Inflammatory macrophage treated with lipopolysaccharide for 1 hour (primary cell): ENCODE measurements around the gene ASIP.
A peak's percentile ranks its signal among the peaks of the same experiment; 100 is the strongest.
"Not testable (repeated sequence)": the region's sequence is repeated elsewhere in the genome, so short reads cannot be mapped to it uniquely, and the experiment has no call there.

Source experiments
- DNase-seq, 2 donors: peaks; one replicate each; pipeline ENCODE4 v3.0.0-alpha.2; 2020 to 2022

ASIP gene

DNA sequence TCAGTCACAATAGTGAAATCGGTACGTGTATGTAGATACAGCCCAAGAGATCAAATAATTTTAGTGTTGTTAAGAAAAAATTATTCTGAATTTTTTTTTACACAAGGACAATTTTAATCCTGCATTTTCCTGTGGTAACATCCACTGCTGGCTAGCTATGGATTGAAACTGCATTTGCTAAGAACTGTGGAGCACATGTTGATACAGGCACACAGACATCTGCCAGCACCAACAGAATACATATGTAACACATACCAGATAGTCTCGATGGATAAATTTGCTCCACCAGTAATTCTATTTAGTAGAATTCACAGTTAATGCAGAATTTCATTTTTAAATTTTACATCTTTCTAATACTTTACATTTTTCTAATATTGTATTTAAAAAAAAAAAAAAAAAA is 2.2 kb downstream of the ASIP start:
- no peak for DNase-seq

DNA sequence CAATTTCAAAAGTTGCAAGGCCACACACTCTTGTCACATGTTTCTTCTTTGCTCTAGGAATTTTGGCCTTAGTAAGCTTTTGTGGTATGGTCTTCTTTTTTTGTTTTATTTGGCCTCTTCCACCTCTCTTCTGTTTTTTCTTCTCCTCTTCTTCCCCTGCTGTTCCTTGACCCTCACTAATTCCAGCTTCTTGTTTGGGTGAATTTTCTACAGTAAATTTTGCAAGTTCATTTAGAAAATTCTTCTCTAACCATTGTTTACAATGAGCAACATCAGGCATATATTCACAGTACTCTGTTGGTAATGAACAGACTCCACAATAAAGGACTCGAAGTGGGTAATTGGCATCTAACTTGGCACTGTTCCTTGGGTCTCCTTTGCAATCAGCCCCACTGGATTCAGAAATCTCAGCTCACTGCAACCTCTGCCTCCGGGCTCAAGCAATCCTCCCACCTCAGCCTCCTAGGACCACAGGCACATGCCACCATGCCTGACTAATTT is 5.0 kb downstream of the ASIP start:
- no peak for DNase-seq

DNA sequence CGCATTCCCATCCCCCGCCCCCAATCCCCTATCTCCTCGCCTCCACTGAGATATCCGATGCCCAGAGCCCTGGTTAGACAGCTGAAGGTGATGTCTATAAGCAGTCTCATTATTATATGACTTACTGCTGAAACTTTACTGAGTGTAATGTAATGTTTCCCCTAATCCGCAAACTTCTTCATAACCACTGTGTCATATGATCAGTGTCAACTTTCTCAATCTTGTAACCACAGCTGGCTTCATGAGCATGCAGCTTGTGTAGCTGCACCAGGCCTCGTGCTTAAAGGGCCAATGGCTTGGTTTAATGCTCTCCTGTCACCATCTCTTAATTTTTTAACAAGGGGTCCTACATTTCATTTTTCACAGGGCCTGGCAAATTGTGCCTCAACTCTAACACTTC is 8.1 kb downstream of the ASIP start:
- DNase-seq = peak; percentile 87 to 92

DNA sequence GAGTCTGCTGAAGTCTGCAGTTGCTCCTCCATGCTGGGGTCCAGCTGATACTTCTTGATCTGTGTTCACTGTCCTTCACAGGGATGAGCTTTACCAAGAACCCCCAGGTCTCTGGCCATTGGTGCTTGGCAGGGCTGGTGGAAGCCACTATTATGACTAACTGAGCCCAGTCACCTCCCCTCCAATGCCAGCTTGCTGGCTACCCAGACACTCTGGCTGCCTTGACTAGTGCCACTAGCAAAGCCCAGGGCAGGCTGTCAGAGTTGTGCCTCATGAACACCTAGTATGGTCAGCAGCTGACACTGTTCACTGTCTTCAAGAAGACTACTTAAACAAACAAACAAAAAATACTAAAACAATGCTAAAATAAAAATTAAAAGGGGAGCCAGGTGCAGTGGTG is 8.8 kb downstream of the ASIP start:
- DNase-seq = no peak

DNA sequence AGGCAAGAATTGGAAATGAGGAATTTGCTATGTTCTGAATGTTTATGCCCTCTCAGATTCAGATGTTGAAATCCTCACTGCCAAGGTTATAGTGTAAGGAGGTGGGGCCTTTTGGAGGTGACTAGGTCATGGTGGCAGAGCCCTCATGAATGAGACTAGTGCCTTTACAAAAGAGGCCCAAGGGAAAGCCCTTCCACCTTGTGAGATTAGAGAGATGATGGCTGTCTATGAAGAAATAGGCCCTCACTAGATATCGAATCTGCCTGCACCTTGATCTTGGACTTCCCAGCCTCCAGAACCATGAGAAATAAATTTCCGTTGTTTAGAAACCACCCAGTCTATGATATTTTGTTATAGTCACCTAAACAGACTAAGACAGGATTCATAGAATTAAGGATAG is 10.4 kb downstream of the ASIP start:
- peak in 1 of 2 donors; percentile 31 for DNase-seq

DNA sequence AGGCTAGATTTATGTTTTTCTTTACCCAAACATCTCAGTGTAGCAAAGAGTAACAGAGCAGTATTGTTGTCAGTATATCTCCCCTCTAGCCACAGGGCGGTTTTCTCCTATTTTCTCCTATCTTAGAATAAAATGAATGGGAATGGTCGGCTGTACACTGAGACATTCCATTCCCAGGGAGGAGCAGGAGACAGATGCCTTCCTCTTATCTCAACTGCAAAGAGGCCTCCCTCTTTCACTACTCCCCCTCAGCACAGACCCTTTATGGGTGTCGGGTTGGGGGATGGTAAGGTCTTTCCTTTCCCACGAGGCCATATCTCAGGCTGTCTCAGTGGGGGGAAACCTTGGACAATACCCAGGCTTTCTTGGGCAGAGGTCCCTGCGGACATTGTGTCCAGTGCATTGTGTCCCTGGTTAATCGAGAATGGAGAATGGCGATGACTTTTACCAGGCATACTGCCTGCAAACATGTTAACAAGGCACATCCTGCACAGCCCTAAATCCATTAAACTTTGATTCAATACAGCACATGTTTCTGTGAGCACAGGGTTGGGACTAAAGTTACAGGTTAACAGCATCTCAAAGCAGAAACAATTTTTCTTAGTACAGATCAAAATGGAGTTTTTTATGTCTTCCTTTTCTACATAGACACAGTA is 11.3 kb downstream of the ASIP start:
- not testable (repeated sequence) for DNase-seq

DNA sequence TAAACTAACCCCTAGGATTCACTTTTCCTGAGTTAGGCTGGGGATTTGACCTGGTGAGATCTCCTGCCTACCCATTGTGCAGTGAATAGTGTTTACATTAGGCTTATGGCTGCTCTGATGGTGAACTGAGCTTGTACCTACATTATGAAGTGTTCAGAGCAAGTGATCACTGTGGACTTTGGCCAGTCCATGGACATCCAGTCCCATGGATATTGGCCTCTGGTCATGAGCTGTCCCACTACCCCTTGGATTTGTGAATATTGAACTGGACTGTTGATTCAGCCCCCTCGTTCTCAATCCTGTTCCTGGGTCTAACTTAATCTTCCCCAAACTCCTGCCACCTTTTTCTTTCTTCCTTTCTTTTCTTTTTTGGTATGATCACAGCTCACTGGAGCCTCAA is 13.8 kb downstream of the ASIP start:
- DNase-seq = no peak

DNA sequence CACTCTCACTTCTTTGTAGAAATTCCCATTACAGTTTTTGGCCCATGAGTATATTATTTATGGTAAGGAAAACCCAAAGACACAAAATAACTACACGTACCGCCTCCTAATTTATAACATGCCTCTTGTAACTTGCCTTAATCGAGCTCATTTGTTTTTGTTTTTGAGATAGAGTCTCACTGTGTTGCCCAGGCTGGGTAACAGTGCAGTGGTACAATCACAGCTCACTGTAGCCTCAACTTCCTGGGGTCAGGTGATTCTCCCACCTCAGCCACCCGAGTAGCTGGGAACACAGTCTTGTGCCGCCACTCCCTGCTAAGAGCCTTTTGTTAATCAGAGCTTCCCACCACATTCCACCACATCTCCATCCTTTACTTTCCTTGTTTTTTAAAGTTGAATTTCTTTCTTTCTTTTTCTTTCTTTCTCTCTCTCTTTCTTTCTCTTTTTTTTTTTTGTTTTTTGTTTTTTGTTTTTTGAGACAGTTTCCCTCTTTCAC is 15.5 kb downstream of the ASIP start:
- no peak for DNase-seq

DNA sequence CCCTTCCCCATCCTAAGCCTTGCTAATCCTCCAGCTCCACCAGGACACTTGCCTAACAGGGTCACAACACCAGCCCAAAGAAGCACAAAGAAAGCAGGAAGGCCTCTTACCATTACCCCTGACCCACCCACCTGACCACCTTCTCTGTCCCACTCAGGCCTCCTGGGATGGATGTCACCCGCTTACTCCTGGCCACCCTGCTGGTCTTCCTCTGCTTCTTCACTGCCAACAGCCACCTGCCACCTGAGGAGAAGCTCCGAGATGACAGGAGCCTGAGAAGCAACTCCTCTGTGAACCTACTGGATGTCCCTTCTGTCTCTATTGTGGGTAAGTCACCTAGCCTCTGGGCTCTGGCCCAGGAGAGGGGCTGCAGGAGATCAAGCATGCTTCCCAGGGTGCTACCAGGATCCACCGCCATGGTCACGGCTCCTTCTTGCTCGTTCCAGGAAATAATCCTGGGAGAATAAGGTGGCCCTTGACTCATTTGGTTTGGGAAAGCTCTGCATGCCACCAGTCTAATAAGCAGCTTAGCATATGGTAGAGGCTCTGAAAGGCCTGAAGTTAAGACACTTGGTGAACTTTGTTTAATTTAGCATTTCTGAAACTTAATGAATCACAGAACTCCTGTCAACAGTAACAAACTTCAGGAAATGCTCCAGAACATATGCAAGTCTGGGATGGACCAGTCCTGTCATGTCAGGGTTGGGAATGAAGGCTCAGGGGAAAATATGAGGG is 19.2 kb downstream of the ASIP start:
- no peak for DNase-seq

DNA sequence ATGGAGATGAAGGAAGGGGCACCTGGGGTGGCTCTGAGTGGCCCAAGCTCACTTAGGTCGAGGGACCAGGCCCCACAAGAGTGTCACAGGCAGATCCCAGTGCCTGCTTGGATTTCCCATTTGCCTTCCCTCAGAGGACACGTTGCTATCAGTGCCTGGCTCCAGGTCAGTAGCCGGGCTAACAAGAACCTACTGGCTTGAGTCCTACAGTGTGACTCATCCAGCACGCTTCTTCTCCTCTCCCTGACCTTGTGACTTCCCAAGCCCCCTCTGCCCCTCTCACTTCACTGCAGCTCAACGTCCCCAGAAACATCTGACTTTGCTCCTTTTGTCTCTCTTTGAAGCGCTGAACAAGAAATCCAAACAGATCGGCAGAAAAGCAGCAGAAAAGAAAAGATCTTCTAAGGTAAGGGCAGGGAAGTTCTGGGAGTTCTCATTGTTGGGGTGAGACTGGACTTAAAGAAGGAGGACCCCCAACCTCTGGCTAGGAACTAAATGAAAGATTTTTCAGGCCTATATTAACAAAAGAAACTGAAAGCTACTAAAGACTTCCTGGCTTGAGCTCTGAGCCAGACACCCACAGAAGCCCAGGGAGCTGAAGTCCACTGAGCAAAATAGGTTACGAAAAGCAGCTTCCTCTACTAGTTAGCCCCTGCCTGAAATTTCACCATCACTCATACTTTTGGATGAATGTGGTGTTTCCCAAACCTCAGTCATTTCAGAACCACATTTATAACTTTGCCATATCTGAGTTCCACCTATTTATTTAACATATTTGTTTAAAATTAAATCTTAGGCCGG is 21.5 kb downstream of the ASIP start:
- peak; percentile 87 to 95 for DNase-seq

DNA sequence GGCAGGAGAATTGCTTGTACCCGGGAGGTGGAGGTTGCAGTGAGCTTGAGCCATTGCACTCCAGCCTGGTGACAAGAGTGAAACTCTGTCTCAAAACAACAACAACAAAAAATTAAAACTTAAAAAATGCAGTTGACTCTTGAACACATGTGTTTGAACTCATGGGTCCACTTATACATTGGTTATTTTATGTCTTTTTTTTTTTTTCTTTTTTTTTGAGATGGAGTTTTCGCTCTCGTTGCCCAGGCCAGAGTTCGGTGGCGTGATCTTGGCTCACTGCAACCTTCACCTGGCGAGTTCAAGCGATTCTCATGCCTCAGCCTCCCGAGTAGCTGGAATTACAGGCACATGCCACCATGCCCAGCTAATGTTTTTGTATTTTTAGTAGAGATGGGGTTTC is 22.2 kb downstream of the ASIP start:
- not testable (repeated sequence) for DNase-seq

DNA sequence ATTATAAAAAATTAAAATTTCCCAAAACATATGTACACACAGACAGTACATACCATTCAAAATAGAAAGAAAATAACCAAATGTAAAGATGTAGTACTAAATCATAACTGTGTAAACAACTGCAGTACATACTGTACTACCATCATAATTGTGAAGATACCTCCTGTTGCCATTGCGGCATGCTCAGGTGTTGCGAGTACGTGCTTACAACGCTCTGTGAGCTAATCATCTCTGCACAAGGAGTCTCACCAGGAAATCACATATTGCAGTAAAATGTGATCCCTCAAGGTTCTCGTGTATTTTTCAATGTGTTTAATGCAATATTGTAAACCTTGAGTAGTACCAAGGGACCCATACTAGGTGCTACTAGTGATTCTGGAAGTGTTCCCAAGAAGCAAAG is 22.9 kb downstream of the ASIP start:
- no peak for DNase-seq

DNA sequence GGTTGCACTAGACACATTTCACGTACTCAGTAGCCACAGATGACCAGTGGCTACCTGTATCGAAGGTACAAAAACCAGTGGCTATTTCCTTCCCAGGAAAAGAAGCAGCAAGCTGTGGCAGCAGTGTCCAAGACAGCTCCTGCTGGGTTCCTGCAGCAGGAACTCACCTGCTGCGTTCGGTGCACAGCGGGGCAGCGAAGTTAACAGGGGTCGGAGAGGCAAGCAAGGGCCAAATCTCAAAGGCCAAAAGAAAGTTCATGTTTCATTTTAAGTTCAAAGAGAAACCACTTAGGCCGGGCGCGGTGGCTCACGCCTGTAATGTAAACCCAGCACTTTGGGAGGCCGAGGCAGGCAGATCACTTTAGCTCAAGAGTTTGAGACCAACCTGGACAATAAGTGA is 26.9 kb downstream of the ASIP start:
- DNase-seq = no peak

DNA sequence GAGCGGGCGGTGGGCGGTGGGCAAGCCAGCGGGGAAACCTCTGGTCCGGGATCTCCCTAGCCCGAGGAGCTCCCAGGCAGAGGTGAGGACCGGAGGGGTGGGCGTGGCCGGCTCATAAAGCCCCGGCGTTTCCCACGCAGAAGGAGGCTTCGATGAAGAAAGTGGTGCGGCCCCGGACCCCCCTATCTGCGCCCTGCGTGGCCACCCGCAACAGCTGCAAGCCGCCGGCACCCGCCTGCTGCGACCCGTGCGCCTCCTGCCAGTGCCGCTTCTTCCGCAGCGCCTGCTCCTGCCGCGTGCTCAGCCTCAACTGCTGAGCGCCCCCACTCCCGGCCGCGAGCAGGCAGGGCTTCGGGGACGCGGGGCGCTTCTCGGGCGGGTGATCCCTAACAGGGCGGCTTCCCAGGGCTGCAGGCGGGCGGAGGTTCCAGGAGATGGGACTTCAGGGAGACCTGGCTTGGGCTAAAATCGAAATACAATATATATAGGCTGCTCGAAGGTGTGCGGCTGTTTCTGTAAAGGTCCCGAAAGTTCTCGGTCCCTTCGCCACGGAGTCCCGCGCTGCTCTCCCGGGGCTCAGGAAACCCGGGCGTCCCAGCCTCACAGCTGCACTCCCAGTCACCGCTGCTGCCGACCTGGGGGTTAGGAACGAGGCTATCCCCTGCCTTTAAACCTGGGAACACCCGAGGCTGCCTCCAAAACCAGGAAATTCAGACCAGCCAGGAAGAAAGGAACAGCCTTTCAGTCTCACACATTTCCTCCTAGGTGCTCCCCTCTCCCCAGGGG is 27.8 kb downstream of the ASIP start:
- no peak for DNase-seq

DNA sequence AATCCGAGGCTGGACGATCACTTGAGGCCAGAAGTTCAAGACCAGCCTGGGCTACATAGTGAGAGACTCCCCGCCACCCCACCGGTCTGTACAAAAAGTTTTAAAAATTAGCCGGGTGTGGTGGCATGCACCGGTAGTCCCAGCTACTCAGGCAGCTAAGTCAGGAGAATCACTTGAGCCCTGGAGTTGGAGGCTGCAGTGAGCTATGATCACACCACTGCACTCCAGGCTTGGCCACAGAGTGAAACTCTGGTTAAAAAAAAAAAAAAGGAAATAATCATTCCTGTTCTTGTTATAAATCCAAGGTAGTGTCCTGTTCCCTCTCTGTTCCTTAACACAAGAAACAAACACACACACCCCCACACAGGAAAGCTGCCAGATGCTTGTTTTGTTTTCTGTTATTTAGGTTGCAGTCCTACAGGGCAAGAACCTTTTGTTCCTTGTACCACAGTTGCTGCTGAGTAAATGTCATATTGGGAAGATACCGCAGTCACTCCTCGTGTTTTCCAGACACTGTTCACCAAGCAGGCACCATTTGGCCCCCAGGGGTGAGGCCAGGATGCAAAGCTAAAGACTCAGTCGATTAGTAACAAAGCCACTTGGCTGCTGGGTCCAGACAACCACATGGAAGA is 28.9 kb downstream of the ASIP start:
- no peak for DNase-seq

DNA sequence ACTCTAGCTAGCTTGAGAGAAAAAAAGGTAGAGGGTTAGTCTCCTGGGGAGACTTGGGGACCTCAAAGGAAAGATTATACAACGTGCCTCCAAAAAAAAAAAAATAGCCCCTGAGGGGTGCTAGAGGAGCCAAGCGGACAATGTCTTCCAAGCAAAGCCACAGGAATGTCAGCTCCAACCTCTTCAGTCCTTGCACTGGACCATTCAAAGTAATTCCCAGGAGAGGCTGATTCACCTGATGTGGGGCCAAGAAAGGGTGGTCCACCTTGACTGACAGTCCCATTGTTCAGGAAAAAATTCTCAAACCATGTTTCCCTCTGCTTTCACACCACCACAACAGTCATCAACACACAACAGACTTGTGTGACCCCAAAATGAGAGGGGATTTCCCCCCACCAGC is 30.7 kb downstream of the ASIP start:
- no peak for DNase-seq

DNA sequence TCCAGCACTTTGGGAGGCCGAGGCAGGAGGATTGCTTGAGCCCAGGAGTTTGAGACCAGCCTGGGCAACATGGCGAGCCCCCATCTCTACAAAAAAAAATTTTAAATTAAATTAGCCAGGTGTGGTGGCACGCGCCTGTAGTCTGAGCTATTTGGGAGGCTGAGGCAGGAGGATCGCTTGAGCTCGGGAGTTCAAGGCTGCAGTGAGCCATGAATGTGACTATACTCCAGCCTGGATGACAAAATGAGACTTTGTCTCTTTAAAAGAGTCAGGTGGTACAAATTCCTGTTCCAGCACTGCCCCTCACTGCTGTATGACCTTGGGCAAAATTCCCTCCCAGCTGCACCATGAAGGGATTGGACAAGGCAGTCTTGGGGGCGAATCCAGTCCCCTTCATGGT is 33.5 kb downstream of the ASIP start:
- DNase-seq = no peak

DNA sequence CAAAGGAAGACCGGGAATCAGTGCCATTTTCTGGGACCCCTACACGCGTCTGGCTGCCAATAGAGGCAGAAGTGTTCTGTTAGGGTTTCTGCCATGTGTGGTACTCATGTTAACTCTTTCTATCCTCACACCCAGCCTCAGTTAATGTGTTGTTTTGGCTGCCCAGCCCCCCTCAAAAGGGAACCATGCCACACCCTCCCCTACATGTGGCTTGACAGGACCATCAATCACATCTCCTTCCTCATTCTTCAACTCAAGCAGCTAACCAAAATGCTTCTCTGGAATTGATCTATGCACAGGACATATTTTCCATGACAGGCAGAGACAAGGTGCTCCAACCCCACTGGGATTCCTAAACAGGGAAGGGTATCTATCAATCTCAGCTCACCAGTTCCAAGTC is 40.0 kb downstream of the ASIP start:
- DNase-seq = no peak

DNA sequence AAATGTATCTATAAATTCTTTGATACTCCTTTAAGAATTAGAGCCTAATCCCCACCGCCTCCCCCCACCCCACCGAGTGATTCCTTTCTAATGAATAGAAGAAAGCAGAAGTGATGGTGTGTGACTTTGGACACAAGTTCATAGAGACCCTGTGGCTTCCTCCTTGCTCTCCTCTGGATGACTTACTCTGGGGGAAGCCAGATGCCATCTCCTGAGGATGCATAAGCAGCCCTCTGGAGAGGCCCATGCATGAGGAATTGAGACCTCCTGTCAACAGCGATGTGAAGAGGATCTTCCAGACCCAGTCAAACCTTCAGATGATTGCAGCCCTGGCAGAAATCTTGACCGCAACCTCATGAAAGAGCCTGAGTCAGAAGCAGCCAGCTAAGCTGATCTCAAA is 40.8 kb downstream of the ASIP start:
- DNase-seq = peak in 1 of 2 donors; percentile 25

DNA sequence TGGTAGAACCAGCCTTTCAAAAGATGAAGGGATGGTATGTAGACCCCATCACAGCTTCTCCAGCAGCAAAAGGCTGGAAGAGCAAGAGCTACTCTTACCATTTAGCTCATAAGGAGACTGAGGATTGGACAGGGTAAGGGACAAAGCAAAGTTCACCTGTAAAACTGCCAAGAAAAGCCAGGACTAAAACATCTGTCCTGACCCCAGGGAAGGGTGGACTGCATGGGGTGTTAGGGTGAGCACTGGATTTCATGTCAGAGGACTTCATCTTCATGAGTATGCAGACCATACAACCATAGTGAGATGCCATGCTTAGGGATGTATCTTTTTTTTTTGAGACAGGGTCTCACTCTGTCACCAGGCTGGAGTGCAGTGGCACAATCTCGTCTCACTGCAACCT is 42.6 kb downstream of the ASIP start:
- DNase-seq = no peak

DNA sequence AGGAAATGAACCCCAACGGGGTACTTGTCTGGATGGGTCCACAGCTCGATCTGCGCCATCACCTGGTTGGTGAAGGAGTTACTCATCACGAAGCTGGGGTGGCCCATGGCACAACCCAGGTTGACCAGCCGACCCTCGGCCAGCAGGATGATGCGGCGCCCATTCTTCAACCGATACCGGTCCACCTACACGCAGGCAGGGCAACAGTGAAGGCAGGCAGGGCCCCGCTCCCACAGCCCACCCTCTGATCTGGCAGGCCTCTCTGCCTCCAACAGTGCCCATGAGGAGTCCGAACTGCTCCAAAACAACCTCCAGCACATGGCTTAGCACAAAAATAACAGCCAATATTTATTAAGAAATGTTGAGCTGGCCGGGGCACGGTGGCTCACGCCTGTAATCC is 44.2 kb downstream of the ASIP start:
- DNase-seq = no peak

DNA sequence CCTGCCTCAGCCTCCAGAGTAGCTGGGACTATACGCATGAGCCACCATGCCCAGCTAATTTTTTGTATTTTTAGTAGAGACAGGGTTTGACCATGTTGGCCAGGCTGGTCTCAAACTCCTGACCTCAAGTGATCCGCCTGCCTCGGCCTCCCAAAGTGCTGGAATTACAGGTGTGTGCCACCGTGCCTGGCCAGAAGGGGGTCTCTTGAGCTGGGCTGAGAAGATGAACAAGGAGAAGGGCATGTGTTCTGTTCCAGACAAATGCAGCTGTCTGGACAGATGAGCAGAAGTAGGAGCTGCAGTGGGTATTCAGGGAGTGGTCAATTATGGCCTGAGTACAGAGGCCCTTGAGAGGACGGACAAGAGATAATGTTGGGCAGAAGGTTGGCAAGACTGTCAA is 46.3 kb downstream of the ASIP start:
- not testable (repeated sequence) for DNase-seq
